CD14-positive monocyte (primary cell): ENCODE measurements around the gene NARF. TPM values are rescaled to one million over a fixed set of nuclear protein-coding genes. Genes with fewer than 3 reads are reported as not detected.
A peak's percentile ranks its signal among the peaks of the same experiment; 100 is the strongest.

Experiments used
- DNase-seq, 3 donors: peaks; one replicate each; pipeline ENCODE4 v3.0.0-alpha.2; 2011 to 2022
- H2AFZ ChIP-seq: 2 replicates; pipeline ENCODE4 v1.6.0; 2012; ENCODE audit warnings: mild to moderate bottlenecking, low read depth, low read length, inconsistent platforms; ENCODE audit not compliant: insufficient read depth, poor library complexity, severe bottlenecking
- H3K27ac ChIP-seq, 2 donors: 1 replicate in 1 of 2; 2 replicates in 1 of 2; pipeline ENCODE4 v1.5.1; 2012 to 2013; ENCODE audit warnings: low read length in 2 of 2, control low read depth in 1 of 2, inconsistent platforms in 1 of 2, low read depth in 1 of 2, mild to moderate bottlenecking in 1 of 2
- H3K27me3 ChIP-seq, 2 donors: one replicate each; pipeline versions ENCODE4 v1.6.0 to v1.6.1; 2011 to 2013; ENCODE audit warnings: low read length in 2 of 2; ENCODE audit not compliant: control insufficient read depth in 2 of 2, insufficient read depth in 2 of 2
- H3K36me3 ChIP-seq, 2 donors: replicated peaks in 1 of 2; 1 replicate in 1 of 2; 2 replicates in 1 of 2; pipeline versions ENCODE4 v1.5.1 to v1.6.1; 2012 to 2013; ENCODE audit warnings: low read length in 2 of 2, control low read depth in 1 of 2, inconsistent platforms in 1 of 2, mild to moderate bottlenecking in 1 of 2; ENCODE audit not compliant: insufficient read depth in 2 of 2, control insufficient read depth in 1 of 2
- H3K4me1 ChIP-seq, 2 donors: 1 replicate in 1 of 2; 2 replicates in 1 of 2; pipeline versions ENCODE4 v1.5.1 to v1.6.1; 2012 to 2013; ENCODE audit warnings: low read length in 2 of 2, control low read depth in 1 of 2, inconsistent platforms in 1 of 2, mild to moderate bottlenecking in 1 of 2, moderate library complexity in 1 of 2; ENCODE audit not compliant: insufficient read depth in 2 of 2, control insufficient read depth in 1 of 2
- H3K4me2 ChIP-seq: replicated peaks from 2 replicates; pipeline ENCODE3; 2012; ENCODE audit warnings: low read length, moderate library complexity, mild to moderate bottlenecking; ENCODE audit not compliant: poor library complexity, severe bottlenecking; ENCODE audit errors: extremely low read depth
- H3K4me3 ChIP-seq, 3 experiments: fragments of 200-600 bp in 1 of 3; sonication (generic) in 1 of 3; replicated peaks in 1 of 3; 1 replicate in 2 of 3; 2 replicates in 1 of 3; pipeline ENCODE4 v1.5.1; 2011 to 2013; ENCODE audit warnings: low read length in 3 of 3, mild to moderate bottlenecking in 3 of 3, control low read depth in 2 of 3, low read depth in 2 of 3, inconsistent platforms in 1 of 3, moderate library complexity in 1 of 3
- H3K79me2 ChIP-seq: 2 replicates; pipeline ENCODE4 v1.6.0; 2012; ENCODE audit warnings: mild to moderate bottlenecking, control low read depth, inconsistent platforms, low read length, moderate library complexity; ENCODE audit not compliant: insufficient read depth
- H3K9ac ChIP-seq: 2 replicates; pipeline ENCODE4 v1.6.0; 2017; ENCODE audit warnings: low read length, mild to moderate bottlenecking; ENCODE audit not compliant: insufficient read depth, poor library complexity, severe bottlenecking
- H3K9me3 ChIP-seq, 2 donors: replicated peaks in 1 of 2; 1 replicate in 1 of 2; 2 replicates in 1 of 2; pipeline versions ENCODE4 v1.5.1 to v1.6.1; 2012 to 2013; ENCODE audit warnings: low read length in 2 of 2, control low read depth in 1 of 2; ENCODE audit not compliant: control insufficient read depth in 1 of 2, insufficient read depth in 1 of 2
- H4K20me1 ChIP-seq: 2 replicates; pipeline ENCODE4 v1.6.0; 2012; ENCODE audit warnings: mild to moderate bottlenecking, low read length, control low read depth, moderate library complexity; ENCODE audit not compliant: insufficient read depth
- H3K27ac Mint-ChIP-seq, 7 donors: one replicate each; pipeline ENCODE4 v1.8.0; 2020; ENCODE audit warnings: mild to moderate bottlenecking in 7 of 7, mixed read lengths in 7 of 7, moderate library complexity in 6 of 7, inconsistent platforms in 2 of 7
- H3K27me3 Mint-ChIP-seq, 3 donors: one replicate each; pipeline ENCODE4 v1.8.0; 2021 to 2022; ENCODE audit warnings: low read depth in 3 of 3, mild to moderate bottlenecking in 3 of 3, mixed read lengths in 3 of 3, moderate library complexity in 3 of 3, inconsistent platforms in 1 of 3
- H3K36me3 Mint-ChIP-seq, 2 donors: one replicate each; pipeline ENCODE4 v1.8.0; 2020; ENCODE audit warnings: mixed read lengths in 2 of 2, inconsistent platforms in 1 of 2, mild to moderate bottlenecking in 1 of 2
- H3K4me1 Mint-ChIP-seq: one replicate; pipeline ENCODE4 v1.8.0; 2020; ENCODE audit warnings: mild to moderate bottlenecking, mixed read lengths
- H3K4me3 Mint-ChIP-seq, 2 donors: one replicate each; pipeline ENCODE4 v1.8.0; 2020; ENCODE audit warnings: mild to moderate bottlenecking in 2 of 2, mixed read lengths in 2 of 2, moderate library complexity in 1 of 2
- H3K9me3 Mint-ChIP-seq, 7 donors: one replicate each; pipeline ENCODE4 v1.8.0; 2020 to 2022; ENCODE audit warnings: mixed read lengths in 7 of 7, mild to moderate bottlenecking in 6 of 7, moderate library complexity in 6 of 7, inconsistent platforms in 2 of 7
- WGBS: methylation state at CpG from one replicate; pipeline ENCODE4 v1.1.5; 2013; ENCODE audit warnings: missing lambda C conversion rate; ENCODE audit not compliant: insufficient coverage; 5-methylcytosine and 5-hydroxymethylcytosine counted together
- intact Hi-C, 2 donors: fragments of 100-400 bp; cut with micrococcal nuclease; formaldehyde crosslinking; loops; one replicate each; pipeline versions ENCODE4 v1.15.0 to v1.15.1; 2023
- polyA plus RNA-seq, 3 donors: library from polyadenylated mRNA; depleted of rRNA in 1 of 3; unstranded in 2 of 3; stranded (reverse) in 1 of 3; fragments of 300-500 nt in 2 of 3; fragments of >200 nt in 1 of 3; fragmentation: Illumina TruSeq in 2 of 3; gene quantifications; 1 replicate in 2 of 3; 2 replicates in 1 of 3; pipeline ENCODE4 v1.2.3, GENCODE V29; 2012 to 2021
- TF ChIP-seq, protein P1 (sequence below): fragments of 200-600 bp; IDR thresholded peaks from one replicate; pipeline ENCODE4 v1.8.0; 2022; ENCODE audit warnings: antibody characterized with exemption, mild to moderate bottlenecking

Gene NARF
- polyA plus RNA-seq, 3 donors: 91.2 to 101 (median 100) TPM

DNA sequence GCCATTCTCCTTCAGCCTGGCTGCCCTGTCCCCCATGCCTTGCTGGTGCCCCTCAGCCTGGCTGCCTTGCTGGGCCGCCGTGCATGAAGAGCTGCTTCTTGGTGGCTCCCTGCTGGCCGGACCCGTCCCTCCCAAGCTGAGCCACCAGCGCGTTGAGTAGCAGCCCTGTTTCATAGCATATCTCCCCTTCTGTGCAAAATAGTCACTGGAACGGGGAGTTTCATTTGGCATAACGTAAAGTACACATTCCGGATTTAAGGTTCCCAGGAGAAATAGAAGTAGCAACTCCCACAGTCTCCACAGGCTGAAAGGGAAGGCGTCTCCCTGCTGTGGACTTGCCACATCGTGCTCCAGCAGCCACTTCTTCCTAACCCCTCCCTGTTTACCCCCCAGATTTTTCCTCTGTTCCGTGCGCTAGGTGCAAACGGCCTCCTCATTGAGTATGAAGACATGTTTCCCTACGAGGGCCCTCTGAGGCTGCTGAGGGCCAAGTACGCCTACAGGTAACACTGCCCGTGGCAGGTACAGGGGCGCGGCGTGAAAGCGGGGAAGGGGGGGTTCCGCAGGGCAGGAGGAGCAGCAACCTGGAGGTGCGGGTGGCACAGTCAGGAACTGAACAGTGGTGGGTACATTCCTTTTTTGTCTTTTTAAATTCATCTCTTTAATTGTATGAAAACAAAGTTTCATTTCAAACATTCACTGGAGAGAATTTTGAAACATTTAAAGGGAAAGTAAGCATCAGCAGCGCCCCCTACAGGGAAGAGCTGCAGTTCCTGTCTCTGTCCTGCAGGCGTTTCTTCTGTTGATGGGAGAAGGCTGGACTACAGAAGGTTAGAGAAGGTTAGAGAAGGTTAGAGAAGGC, 34.3 kb upstream of the NARF start:
- Histone ChIP-seq H3K79me2 (peaks cover 4% of the 10 kb centered on the region), H3K36me3 (peaks cover 11 to 12% of the 10 kb centered on the region in 2 donors), H3K4me1 (peaks cover 8 to 17% of the 10 kb centered on the region in 2 donors), H4K20me1 (peaks cover under 1% of the 10 kb centered on the region), H3K27ac (no peak overlapping the region), H3K9ac (no peak overlapping the region), H3K9me3 (peaks cover 0 to 8% of the 10 kb centered on the region in 2 donors), H3K27me3 (no peaks in the 10 kb centered on the region), H3K4me2 (no peak overlapping the region), H3K4me3 (no peak overlapping the region), H2AFZ (no peak overlapping the region)
- Mint-ChIP-seq H3K9me3 (peaks cover 4 to 15% (median 9%) of the 10 kb centered on the region in 7 donors), H3K36me3 (peaks cover 23 to 32% of the 10 kb centered on the region in 2 donors), H3K4me1 (peaks cover 15% of the 10 kb centered on the region), H3K4me3 (no peak overlapping the region), H3K27me3 (no peaks in the 10 kb centered on the region), H3K27ac (peak overlapping the region in 2 of 7 donors; percentile 43 to 50)
- intact Hi-C loops: no loop called here
- TF ChIP-seq, protein P1, sequence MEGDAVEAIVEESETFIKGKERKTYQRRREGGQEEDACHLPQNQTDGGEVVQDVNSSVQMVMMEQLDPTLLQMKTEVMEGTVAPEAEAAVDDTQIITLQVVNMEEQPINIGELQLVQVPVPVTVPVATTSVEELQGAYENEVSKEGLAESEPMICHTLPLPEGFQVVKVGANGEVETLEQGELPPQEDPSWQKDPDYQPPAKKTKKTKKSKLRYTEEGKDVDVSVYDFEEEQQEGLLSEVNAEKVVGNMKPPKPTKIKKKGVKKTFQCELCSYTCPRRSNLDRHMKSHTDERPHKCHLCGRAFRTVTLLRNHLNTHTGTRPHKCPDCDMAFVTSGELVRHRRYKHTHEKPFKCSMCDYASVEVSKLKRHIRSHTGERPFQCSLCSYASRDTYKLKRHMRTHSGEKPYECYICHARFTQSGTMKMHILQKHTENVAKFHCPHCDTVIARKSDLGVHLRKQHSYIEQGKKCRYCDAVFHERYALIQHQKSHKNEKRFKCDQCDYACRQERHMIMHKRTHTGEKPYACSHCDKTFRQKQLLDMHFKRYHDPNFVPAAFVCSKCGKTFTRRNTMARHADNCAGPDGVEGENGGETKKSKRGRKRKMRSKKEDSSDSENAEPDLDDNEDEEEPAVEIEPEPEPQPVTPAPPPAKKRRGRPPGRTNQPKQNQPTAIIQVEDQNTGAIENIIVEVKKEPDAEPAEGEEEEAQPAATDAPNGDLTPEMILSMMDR: peak; percentile 79
- peak; percentile 47 to 66 (median 53) for DNase-seq
- 92% methylated on average over 24 of the region's 25 CpGs for WGBS

GRCh38 chr17:82424863-82425159, 33.7 kb upstream of the NARF start:
- H2AFZ ChIP-seq: no peak overlapping the region
- Mint-ChIP-seq H3K4me1 (peaks cover 15% of the 10 kb centered on the region), H3K4me3 (no peak overlapping the region)

More at GRCh38 chr17:82424863-82425159, 33.7 kb upstream of the NARF start:
- peaks cover 0 to 8% of the 10 kb centered on the region in 2 donors for H3K9me3 ChIP-seq
- H3K9me3 Mint-ChIP-seq: peaks cover 4 to 15% (median 9%) of the 10 kb centered on the region in 7 donors
- peak overlapping the region in 1 of 7 donors; percentile 43 for H3K27ac Mint-ChIP-seq
- H3K4me1 ChIP-seq: peaks cover 2 to 17% of the 10 kb centered on the region in 2 donors
- no peaks in the 10 kb centered on the region for H3K27me3 ChIP-seq
- H3K27ac ChIP-seq: no peak overlapping the region
- no peak overlapping the region for H3K9ac ChIP-seq
- H3K27me3 Mint-ChIP-seq: no peaks in the 10 kb centered on the region
- TF ChIP-seq, protein P1: peak; percentile 8
- H3K4me2 ChIP-seq: no peak overlapping the region
- H3K4me3 ChIP-seq: no peak overlapping the region
- H3K79me2 ChIP-seq: no peaks in the 10 kb centered on the region
- H3K36me3 Mint-ChIP-seq: peaks cover 27 to 38% of the 10 kb centered on the region in 2 donors
- intact Hi-C loops: no loop called here
- no peak for DNase-seq
- H4K20me1 ChIP-seq: no peaks in the 10 kb centered on the region
- 95% methylated on average over 2 of the region's 2 CpGs for WGBS
- peaks cover 11 to 12% of the 10 kb centered on the region in 2 donors for H3K36me3 ChIP-seq
